Endodermal cell (in vitro differentiated cells): ENCODE data around the gene ABCA2. TPM values are rescaled to one million over a fixed set of nuclear protein-coding genes. Genes with fewer than 3 reads are reported as not detected.

Source experiments
- DNase-seq: peaks from one replicate; pipeline ENCODE4 v3.0.0-alpha.2; 2017
- H3K27ac ChIP-seq: 2 replicates; pipeline ENCODE4 v1.5.1; 2013; ENCODE audit warnings: mild to moderate bottlenecking, low read depth, low read length, moderate library complexity
- H3K27me3 ChIP-seq: 2 replicates; pipeline ENCODE4 v1.6.1; 2013; ENCODE audit warnings: mild to moderate bottlenecking, low read length, moderate library complexity; ENCODE audit not compliant: insufficient read depth, control insufficient read depth, poor library complexity, severe bottlenecking
- H3K36me3 ChIP-seq: 2 replicates; pipeline ENCODE4 v1.7.0; 2013; ENCODE audit warnings: mild to moderate bottlenecking, low read length, moderate library complexity; ENCODE audit not compliant: control insufficient read depth, insufficient read depth
- H3K4me1 ChIP-seq: one replicate; pipeline ENCODE4 v1.7.0; 2013; ENCODE audit warnings: low read length; ENCODE audit not compliant: control insufficient read depth, insufficient read depth
- H3K4me3 ChIP-seq: 2 replicates; pipeline ENCODE4 v1.5.1; 2013; ENCODE audit warnings: mild to moderate bottlenecking, low read length, moderate library complexity
- H3K9ac ChIP-seq: 2 replicates; pipeline ENCODE4 v1.6.1; 2013; ENCODE audit warnings: mild to moderate bottlenecking, low read length, moderate library complexity; ENCODE audit not compliant: poor library complexity, severe bottlenecking; ENCODE audit errors: extremely low read depth
- H3K9me3 ChIP-seq: 2 replicates; pipeline ENCODE4 v1.6.1; 2013; ENCODE audit warnings: mild to moderate bottlenecking, low read length, moderate library complexity; ENCODE audit not compliant: control insufficient read depth
- H3K27ac Mint-ChIP-seq: 2 replicates; pipeline ENCODE4 v1.8.0; 2020; ENCODE audit warnings: mixed read lengths
- H3K27me3 Mint-ChIP-seq: 2 replicates; pipeline ENCODE4 v1.8.0; 2021; ENCODE audit warnings: mild to moderate bottlenecking, mixed read lengths; ENCODE audit not compliant: insufficient read depth
- H3K36me3 Mint-ChIP-seq: 2 replicates; pipeline ENCODE4 v1.8.0; 2020; ENCODE audit warnings: low read depth, mixed read lengths
- H3K4me1 Mint-ChIP-seq: 2 replicates; pipeline ENCODE4 v1.8.0; 2020; ENCODE audit warnings: mixed read lengths
- H3K4me3 Mint-ChIP-seq: 2 replicates; pipeline ENCODE4 v1.8.0; 2020; ENCODE audit warnings: mild to moderate bottlenecking, moderate library complexity, mixed read lengths
- H3K9me3 Mint-ChIP-seq: 2 replicates; pipeline ENCODE4 v1.8.0; 2020; ENCODE audit warnings: mild to moderate bottlenecking, mixed read lengths
- CTCF ChIP-seq: fragments of 200-600 bp; sonication (generic); conservative IDR thresholded peaks from 2 replicates; pipeline ENCODE4 v1.5.0; 2021; ENCODE audit warnings: antibody characterized with exemption, mild to moderate bottlenecking
- WGBS, 2 experiments: methylation state at CpG; one replicate each; pipeline versions ENCODE4 v1.1.5 to v1.1.7; 2013; ENCODE audit warnings: missing lambda C conversion rate in 2 of 2, mixed read lengths in 1 of 2; ENCODE audit not compliant: insufficient coverage in 1 of 2, insufficient read length in 1 of 2; 5-methylcytosine and 5-hydroxymethylcytosine counted together
- total RNA-seq, 2 donors: library from RNA; stranded (reverse); fragmentation: NEBNext Ultra II Directional in 1 of 2; extraction: Animal tissue kit (Norgen Biotek cat#: 25700) in 1 of 2; gene quantifications; 2 replicates in 1 of 2; 3 replicates in 1 of 2; pipeline ENCODE4 v1.2.1, GENCODE V29; 2021

The ABCA2 gene
- total RNA-seq, 2 donors from 2014 or later, result 21.5 to 30.0 TPM

GRCh38 chr9:137021568-137021978 is 6.5 kb downstream of the ABCA2 start:
- peaks cover 5% of the 10 kb centered on the region for H3K36me3 Mint-ChIP-seq
- no peak for DNase-seq
- 90 to 91% methylated on average over 2 to 6 of the region's 6 CpGs for WGBS, 2 experiments
- no peaks in the 10 kb centered on the region for H3K4me1 Mint-ChIP-seq
- H3K4me3 Mint-ChIP-seq, result no peak overlapping the region
- H3K27me3 Mint-ChIP-seq, result peaks cover 1% of the 10 kb centered on the region
- H3K4me1 ChIP-seq, result no peaks in the 10 kb centered on the region
- TF ChIP-seq CTCF, result no peak
- no peak overlapping the region for H3K4me3 ChIP-seq
- no peaks in the 10 kb centered on the region for H3K9me3 Mint-ChIP-seq
- no peaks in the 10 kb centered on the region for H3K36me3 ChIP-seq
- no peaks in the 10 kb centered on the region for H3K9me3 ChIP-seq
- H3K9ac ChIP-seq, result no peak overlapping the region
- no peak overlapping the region for H3K27ac ChIP-seq
- H3K27me3 ChIP-seq, result no peaks in the 10 kb centered on the region
- H3K27ac Mint-ChIP-seq, result no peak overlapping the region

GRCh38 chr9:137020771-137021567 is 7.1 kb downstream of the ABCA2 start:
- H3K27me3 ChIP-seq, result no peaks in the 10 kb centered on the region
- no peak overlapping the region for H3K27ac ChIP-seq
- H3K4me1 ChIP-seq, result no peaks in the 10 kb centered on the region
- H3K4me3 Mint-ChIP-seq, result no peak overlapping the region
- no peak overlapping the region for H3K9ac ChIP-seq
- no peaks in the 10 kb centered on the region for H3K36me3 ChIP-seq
- H3K4me1 Mint-ChIP-seq, result no peaks in the 10 kb centered on the region
- peaks cover 5% of the 10 kb centered on the region for H3K36me3 Mint-ChIP-seq
- H3K9me3 Mint-ChIP-seq, result no peaks in the 10 kb centered on the region
- 94 to 95% methylated on average over 10 to 32 of the region's 32 CpGs for WGBS, 2 experiments
- no peak for TF ChIP-seq CTCF
- DNase-seq, result no peak
- no peak overlapping the region for H3K4me3 ChIP-seq
- H3K27ac Mint-ChIP-seq, result no peak overlapping the region
- H3K27me3 Mint-ChIP-seq, result no peaks in the 10 kb centered on the region
- no peaks in the 10 kb centered on the region for H3K9me3 ChIP-seq

GRCh38 chr9:137019891-137020683 is 8.0 kb downstream of the ABCA2 start:
- WGBS, 2 experiments, result 93 to 98% methylated on average over 20 to 34 of the region's 34 CpGs
- Histone ChIP-seq H3K4me3 (no peak overlapping the region), H3K9ac (no peak overlapping the region), H3K27ac (no peak overlapping the region), H3K27me3 (no peaks in the 10 kb centered on the region), H3K36me3 (no peaks in the 10 kb centered on the region), H3K9me3 (no peaks in the 10 kb centered on the region), H3K4me1 (no peaks in the 10 kb centered on the region)
- no peak for DNase-seq
- TF ChIP-seq CTCF, result no peak
- no peak overlapping the region for H3K4me3 Mint-ChIP-seq
- peaks cover 1% of the 10 kb centered on the region for H3K9me3 Mint-ChIP-seq
- H3K36me3 Mint-ChIP-seq, result peaks cover 6% of the 10 kb centered on the region
- no peaks in the 10 kb centered on the region for H3K27me3 Mint-ChIP-seq
- no peak overlapping the region for H3K27ac Mint-ChIP-seq
- H3K4me1 Mint-ChIP-seq, result no peaks in the 10 kb centered on the region
